ENCODE results near the gene NXT1.

NXT1 gene

DNA sequence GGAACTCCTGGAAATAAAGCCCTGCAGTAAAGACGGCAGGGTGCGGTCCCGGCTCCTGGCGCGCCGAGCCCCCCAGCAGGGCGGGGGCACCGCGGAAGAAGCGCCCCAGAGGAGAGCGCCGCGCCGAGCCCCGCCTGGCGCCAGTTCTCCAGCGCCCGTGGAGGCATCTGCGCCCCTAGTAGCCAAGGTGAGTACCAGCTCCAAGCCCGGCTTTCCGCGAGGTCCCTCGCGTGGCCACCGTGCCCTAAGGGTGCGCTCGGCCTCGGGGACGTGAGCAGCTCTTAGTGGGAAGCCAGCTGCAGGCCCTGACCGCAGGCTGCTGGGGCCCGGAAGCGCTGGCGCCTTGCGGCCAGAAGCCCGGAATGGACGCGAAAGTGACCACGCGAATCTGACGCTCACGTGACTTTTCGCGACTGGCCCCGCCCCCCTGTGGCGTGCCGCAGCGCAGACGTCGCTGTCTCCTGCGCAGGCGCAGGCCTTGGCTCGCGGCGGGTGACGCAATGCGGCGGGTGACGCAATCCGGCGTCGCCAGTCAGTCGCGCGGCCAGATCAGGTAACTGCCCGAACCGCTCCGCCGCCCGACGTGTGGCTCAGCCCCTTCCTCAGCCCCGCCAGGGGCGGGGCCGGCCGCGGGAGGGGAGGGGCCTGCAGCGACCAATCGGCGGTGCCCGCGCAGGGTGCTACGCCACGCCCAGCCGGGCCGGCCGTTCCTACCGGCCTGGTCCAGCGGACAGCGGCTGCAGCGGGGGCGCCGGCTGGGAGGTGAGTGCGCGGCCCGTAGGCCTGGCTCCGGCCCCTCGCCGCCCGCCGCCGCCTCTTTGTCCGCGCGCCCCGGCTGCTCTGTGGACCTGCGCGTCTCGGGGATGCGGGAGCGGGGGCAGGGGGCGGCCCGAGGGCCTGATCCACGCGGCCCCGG lies 11.1 kb downstream of the NXT1 start, which contains the start of gene GZF1:
Gene GZF1 (plus strand): TSS at position 707 of the 916 bp plus-strand sequence. CDS start 2,202 bp downstream, outside the sequence.
- DNase-seq = peak; percentile 98

DNA sequence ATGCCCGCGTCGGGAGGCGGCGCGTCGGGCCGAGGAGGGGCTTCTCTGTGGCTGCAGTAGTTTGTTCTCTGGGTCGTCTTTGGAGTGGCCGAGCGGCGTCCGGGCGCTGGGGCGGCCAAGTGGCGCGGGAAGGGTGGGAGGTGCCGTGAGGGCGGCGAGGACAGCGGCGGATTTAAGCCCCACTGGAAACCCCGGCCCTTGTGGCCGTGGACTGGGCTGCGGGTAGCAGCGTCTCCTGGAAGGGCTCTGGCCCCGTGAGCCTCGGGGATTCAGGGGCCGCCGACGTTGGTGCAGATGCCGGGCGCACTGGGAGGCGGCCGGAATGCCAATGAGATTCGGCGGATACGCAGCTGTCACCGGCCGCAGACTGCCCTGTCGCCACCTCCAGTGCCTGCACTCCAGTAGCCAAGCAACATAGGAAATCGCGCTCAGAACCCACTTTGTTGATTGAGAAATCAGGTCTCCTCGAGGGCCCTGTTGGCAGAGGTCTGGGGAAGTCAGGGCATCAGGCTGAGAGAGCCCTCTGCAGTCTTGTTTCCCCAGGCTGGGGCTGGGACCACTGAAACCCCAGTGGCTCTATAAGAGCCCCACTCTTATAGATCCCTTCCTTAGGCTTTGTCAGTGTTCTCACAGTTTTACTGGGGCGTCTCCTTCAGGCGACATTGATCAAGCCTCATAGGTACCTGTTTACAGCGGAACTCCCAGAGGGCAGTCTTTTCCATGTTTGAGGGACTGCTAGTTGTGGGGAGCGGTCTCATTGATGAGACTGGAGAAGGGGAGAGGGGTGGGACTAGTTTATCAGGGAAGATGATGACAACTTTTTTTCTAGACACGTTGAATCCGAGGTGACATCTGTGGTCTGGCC lies 12.0 kb downstream of the NXT1 start:
- DNase-seq = peak; percentile 39

DNA sequence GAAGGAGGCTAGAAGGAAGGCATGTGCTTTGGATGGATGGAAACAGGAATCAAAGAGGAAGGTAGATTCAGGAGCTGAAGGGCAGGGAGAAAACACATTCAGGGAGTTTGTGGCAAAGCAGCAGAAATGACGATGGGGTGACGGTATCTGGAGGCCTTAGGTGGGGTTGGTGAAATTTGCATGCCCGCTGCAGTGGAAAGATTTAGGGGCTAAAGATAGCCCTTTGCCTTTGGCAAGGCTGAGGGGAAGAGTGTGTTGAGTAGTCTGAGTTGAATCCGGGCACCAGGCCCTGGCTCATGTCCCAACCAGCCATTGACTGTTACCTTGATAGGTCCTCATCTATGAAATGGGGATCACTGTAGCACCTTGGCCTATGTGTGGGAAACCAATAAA lies 12.7 kb downstream of the NXT1 start:
- no peak for DNase-seq

DNA sequence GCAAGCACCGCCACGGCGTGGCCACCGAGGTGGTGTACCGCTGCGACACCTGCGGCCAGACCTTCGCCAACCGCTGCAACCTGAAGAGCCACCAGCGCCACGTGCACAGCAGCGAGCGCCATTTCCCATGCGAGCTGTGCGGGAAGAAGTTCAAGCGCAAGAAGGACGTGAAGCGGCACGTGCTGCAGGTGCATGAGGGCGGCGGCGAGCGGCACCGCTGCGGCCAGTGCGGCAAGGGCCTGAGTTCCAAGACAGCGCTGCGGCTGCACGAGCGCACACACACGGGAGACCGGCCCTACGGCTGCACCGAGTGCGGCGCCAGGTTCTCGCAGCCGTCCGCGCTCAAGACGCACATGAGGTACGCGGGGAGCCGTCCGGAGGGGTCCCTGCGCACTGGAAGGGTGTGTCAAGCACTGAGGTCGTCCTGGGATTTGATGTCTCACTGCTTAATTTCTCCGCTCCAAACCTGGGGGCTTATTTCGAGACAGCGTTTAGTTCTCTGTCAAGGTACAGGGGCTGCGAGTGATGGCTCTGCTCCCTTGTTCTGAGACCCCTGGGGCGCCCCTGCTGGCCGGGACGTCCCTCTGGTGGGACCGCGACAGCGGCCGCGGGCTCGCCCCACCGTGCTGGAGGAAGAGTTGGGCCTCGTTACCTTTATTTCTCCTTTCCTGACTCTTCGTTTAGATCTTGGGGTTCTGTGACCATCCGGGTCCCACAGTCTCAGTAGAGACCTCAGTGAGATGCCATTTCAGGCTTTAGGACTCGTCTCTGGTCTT lies 15.0 kb downstream of the NXT1 start:
- DNase-seq = no peak

DNA sequence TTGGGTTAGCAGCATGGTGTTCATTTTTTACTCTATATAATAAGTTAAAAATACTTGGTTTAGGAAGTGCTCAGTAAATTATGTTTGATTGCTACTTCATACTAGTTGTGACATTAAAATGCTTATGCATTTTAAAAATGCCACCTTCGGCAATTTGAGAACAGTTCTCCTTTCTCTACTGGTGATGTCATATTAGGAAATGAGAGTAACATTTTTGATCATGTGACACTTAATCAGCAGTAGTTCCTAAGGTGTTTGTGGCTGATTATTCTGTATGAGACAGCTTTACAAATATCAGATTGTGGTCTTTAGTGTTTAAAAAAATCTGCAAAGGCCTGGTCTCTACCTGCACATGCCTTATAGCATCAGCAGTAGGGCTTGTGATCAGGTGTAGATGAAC lies 15.8 kb downstream of the NXT1 start:
- DNase-seq = no peak

DNA sequence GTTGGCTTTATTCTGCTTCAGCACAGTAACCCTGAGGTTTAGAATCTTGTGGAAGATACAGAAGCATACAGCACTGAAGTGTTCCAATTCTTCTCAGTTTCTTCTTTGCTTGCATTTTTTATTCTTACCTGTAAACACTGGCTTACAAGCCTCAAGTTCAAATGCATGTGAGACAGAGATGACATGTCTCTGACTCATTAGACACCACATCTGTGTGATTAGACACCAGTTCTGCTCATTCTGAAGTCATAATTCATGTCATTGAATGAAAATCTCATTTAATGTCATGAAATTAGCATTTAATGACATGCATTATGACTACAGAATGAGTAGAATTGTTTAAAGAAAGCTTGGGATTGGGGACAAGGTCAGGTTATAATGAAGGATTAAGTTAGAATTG lies 17.2 kb downstream of the NXT1 start:
- no peak for DNase-seq

DNA sequence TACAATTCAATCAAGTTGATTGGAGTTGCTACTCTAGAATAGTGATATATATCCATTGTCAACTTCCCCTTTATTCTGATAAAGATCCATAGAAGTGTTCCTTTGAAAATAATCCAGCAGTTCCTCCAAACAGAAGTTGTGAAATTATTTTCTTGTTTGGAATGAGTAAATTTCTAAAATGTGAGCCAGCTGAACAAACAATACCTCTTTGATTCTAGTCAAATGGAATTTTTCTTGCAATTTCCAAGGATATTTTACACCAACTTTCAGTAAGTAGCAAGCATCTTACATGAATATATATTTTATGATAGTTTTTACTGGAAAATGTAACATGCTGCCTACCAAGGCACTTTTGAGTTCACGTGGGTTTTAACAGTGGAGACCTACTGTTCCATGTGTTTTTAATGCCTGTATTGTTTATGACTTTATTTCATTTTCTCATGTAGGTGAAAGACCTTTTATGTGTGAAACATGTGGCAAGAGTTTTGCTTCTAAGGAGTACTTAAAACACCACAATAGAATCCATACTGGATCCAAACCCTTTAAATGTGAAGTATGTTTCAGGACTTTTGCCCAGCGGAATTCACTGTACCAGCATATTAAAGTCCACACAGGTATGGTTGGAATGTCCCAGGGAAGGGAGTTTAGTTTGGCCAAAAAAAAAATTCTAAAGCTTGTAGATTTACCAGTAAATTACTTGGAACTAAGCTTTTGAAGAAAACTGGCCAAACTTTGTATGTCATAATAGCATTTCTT lies 17.9 kb downstream of the NXT1 start:
- DNase-seq = no peak

DNA sequence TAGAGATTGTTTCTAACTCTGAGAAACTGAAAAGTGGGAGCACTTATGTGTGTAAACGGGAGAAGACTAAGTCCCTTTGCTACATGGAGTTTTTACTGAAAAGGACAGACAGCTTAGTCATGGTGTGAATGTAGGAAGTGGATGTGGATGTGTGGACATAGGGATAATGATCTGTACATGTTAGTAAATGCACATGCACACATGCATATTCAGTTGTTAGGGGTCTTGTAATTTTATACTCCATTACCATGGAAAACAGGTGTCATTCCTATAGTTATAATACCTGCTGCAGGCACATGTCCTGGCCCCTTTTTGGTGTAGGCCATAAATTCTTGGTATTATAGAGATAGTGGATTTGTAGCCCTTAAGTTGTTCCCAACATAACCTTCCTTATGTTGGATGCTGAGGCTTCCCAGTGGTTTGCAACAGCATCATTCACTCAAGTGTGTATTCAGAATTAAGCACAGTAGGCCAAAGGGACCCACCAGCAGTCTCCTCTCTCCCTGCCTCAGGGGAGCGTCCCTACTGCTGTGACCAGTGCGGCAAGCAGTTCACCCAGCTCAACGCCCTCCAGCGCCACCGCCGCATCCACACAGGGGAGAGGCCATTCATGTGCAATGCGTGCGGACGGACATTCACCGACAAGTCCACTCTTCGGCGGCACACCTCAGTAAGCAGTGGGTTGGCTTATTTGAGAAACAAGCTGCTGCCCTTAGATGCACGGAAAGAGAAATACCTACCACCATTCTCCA lies 18.7 kb downstream of the NXT1 start:
- DNase-seq = no peak

DNA sequence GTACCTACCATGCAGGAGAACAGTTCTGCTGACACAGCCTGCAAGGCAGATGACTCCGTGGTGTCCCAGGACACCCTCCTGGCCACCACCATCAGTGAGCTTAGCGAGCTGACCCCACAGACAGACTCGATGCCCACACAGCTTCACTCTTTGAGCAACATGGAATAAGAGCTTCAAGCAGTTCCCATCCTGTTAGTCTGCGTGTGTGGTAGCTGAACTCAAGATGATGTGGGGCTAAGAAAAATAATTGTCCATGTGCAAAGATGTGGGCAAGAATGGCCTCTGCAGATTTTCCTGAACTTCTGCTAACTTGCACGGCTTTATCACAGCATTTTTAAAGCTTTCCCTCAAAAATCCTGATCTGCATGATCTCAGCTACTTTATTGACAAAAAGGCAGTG lies 19.7 kb downstream of the NXT1 start:
- no peak for DNase-seq

DNA sequence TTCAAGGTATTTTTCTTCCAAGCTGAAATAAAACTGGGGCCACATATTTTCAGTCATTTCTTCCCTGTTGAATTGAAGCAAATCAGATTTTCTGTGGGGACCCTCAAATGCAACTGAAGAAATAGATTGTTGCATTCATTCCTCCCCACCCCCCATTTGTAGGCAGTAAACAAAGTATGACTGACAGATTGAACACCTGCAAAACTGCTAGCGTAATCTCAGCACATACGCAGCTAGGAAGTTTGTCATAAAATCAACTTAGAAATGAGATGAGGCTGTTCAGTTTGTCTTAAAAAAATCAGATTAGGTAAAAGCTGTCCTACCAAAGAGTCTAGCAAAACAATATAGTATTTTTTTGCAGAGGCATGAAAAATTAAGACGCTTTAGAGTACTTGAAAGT lies 20.3 kb downstream of the NXT1 start:
- no peak for DNase-seq

DNA sequence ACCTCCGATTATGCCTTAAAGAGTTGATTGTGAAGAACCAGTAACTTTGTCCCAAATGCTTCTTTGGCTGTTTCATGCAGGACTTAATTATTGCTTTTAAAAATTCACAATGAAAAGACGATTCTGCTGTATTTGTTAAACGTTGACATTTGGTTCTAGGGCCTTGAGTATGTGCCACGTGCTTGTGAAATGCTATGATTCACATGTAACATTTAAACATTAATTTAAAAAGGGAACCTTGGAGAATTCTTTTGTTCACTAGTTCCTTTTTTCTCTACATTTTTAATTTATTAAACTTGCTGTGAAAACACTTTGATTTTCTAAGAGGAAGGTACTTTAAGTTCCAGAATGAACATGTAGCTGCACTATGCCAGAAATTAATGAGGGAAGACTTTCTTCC lies 20.9 kb downstream of the NXT1 start:
- no peak for DNase-seq

DNA sequence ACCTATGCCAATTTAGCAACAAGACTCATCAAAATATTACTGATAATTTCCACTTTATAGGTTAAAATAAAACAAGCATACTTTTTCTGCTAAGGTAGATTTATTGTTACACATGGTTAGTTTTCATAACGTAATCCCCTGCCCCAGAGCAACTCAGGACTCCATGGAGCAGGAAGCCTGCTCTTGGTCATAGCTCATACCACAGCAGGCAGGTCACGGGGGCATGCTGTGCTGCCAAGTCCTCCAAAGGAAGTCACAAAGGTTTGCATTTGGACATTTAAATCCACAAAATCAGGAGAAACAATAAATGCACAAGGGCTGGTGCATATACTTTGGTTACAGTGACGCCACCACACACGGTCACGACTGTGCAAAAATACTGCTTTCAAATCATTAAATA lies 23.9 kb downstream of the NXT1 start:
- DNase-seq = no peak

DNA sequence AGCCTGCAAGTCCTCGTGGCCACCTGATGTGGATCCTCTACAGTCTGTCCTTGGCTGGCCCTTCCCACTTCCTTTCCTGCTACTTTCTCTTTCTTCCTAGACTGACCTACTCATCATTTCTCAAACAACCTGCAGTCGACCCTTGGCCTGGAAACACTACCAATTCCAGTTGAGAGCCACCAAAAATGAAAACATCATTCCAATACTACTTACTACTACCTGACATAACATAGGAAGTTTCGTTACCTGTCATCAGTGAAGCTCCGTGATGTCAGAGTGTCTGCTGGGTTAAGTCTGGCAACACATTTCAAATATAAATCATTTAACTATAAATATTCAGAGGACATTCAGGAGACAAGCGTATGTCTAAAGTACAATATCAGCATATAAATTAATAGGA lies 25.2 kb downstream of the NXT1 start:
- no peak for DNase-seq

DNA sequence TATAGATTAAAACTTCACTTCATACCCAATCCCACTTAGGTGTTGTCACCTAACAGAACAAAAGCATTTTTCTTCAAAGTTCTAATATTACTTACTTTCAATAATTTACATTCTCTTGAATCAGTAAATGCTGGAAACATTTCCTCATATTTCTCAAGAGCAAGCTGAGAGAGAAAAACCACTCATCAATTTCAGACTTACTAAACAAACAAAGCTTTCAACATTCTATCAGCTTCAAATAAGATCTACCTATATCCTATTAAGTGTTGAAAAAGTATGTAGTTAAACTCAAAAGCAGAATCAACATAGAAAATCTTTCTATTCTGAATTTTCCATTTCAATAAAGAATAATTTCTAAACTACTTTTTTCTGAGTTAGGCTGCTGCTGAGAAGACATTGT lies 29.2 kb downstream of the NXT1 start:
- DNase-seq = no peak

DNA sequence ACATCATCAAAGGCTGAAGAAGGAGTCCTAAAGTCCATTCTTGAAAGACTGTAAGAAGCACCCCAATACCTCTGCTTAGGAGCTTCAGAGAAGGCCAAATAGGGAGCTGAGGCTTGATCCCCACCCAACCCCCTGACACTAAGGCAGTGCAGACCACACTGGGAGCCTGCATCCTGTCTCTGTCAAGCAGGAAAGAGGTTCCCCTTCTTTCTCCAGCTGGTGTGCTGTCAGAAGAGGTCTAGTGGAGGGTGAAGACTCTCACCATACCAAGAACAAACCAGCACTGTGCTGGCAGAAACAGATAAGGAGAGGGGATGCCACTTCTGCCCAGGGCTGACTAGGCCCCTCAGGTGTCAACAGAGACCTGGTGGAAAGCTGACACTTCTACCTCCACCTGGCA lies 31.3 kb downstream of the NXT1 start:
- no peak for DNase-seq

DNA sequence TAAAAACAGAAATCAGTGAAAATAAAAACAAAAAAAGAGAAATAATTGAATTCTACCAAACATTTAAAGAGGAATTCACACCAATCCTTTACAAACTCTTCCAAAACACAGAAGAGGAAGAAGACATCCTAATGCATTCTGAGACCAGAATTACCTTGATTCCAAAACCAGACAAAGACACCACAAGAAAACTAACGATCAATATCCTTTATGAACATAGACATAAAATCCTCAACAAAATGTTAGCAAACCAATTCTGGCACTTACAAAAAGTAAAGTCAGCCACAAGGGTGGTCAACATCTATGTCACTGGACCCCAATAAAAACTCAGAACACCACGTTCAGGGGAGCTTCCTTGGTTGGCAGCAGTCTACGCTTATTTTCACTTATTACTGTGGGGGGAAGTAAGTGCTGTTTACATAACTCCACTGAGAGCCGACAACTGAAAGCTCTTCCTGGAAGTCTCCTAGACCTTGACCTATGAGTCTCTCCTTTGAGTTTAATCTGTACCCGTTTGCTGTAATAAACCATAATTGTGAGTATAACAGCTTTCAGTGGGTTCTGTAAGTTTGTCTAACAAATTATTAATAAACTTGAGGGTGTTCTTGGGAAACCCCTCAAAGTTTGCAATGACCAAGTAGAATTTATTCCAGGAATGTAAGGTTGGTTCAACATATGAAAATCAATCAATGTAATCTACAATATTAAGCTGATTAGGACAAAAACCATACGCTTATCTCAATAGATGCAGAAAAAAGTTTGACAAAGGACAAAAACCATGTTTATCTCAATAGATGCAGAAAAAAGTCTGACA lies 35.9 kb downstream of the NXT1 start:
- DNase-seq = no peak

DNA sequence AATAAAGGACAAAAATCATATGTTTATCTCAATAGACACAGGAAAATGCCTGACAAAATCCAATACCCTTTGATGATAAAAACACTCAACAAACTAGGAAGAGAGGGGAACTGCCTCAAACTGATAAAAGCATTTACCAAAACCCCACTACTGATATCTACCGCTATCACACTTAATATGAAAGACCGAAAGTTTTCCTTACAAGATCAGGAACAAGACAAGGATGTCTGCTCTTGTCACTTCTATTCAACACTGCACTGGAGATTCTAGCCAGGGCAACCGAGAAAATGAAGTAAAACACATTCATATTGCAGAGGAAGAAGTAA lies 36.5 kb downstream of the NXT1 start:
- DNase-seq = no peak

DNA sequence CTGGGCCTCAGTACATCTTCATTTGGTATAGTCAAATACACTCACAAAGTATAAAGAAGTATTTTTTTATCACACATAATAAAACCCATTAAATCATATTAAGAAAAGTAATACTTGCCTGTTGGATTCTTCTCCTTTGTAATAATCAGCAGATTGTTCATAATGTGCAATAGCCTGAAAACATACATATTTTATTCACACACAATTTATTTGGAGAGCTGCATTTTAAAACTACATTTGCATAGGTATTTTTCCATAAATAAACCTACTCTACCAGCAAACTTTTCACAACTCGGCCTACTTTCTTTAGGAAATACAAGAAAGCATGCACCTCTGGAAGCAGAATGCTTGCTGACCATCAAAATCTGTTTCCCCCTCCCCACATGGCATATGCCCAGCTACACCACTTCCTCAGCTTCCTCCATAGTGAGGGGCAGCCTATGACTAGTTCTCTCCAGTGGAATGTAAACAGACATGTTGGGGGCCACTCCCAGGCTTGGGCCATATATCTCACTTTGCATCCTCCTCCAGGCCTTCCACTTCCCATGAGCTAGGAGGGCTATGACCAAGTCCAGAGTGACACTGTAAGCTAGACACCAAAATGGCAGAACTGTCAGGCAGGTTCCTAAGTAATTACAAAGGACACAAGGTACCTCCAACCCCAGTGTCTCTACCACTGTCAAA lies 39.6 kb downstream of the NXT1 start:
- no peak for DNase-seq

DNA sequence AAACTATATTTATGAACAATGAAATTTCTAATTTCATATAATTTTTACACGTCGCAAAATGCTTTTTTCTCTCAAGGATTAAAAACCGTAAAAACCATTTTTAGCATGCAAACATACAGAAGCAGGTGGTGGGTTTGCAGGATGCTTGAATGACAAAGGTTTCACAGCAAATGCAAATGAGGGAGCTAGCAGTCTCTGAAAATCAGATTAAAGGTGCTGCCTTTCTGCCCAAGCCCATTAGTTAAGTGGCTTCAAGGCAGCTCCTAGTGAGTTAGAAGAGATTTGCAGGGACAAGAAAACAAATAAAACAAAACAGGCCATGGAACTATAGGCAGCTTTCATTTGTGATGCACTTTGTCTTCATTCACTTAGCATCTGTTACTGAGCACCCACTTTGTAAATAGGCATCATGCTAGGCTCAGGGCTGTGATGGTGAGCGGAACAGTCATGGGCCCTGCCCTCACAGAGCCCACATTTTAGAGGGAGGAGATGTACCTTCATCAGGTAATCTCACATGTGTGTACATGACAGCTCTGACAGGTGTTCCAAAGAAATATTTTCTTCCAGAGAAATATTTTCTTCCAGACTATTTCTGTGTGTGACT lies 41.2 kb downstream of the NXT1 start:
- DNase-seq = no peak

All from midbrain (tissue), 1 donor.